Hepatocyte (in vitro differentiated cells): Measurements from ENCODE around the gene DYNLL2.

Experiments used
- CTCF ChIP-seq: fragments of 200-600 bp; sonication (generic); IDR thresholded peaks from 2 replicates; pipeline ENCODE4 v1.5.1; 2016; ENCODE audit warnings: antibody characterized with exemption, mild to moderate bottlenecking; ENCODE audit not compliant: poor library complexity
- EZH2 ChIP-seq: fragments of 200-600 bp; sonication (generic); IDR thresholded peaks from 2 replicates; pipeline ENCODE4 v1.6.1; 2016; ENCODE audit warnings: antibody characterized with exemption, mild to moderate bottlenecking, borderline replicate concordance

GRCh38 chr17:58046239-58047094 is 36.8 kb upstream of the DYNLL2 start:
- TF ChIP-seq CTCF: no peak
- TF ChIP-seq EZH2: no peak
